VCaP (cell line): ENCODE results near the gene SLC25A46.
"Not testable (repeated sequence)": the region's sequence is repeated elsewhere in the genome, so short reads cannot be mapped to it uniquely, and the experiment has no call there.

Experiments used
- H3K27ac ChIP-seq: fragments of 450-650 bp; 2 replicates; pipeline ENCODE4 v1.5.1; 2017
- TF ChIP-seq, protein P1 (sequence below): fragments of 450-650 bp; conservative IDR thresholded peaks from 2 replicates; pipeline ENCODE4 v1.5.1; 2017; ENCODE audit warnings: mild to moderate bottlenecking, moderate library complexity

SLC25A46 gene

DNA sequence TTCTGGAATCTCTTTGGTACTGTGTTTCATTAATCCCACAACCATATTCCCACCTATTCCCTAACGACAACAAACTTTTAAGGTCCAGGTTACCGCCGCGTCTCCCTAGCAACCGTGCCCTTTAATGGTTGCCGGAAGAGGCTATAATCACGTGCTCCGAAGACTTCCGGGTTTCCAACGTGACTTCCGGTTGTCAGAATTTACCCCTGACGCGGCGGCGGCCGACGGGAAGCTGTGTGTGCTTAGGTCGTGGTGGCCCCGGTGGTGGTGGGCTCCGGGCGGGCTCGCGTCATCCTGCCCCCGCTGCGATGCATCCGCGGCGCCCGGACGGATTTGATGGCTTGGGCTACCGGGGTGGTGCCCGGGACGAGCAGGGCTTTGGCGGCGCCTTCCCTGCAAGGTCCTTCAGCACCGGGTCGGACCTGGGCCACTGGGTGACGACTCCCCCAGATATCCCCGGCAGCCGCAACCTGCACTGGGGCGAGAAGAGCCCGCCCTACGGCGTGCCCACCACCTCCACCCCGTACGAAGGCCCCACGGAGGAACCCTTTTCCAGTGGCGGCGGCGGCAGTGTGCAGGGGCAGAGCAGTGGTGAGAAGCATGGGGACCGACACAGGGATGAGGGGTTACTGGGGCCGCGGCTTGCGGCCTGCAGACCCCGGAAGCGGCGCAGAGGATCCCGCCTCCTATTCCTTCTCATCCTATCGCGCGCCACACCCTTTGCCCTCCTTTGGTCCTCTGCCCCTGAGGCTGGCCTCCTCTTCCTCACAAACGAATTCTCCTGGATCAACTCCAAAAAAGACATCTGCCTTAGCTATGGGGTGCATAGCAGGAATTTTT lies at the start of gene SLC25A46:
TSS of gene SLC25A46 (plus strand) at position 196 of the 840 bp plus-strand sequence. CDS start at position 309, 113 bp downstream.
- peak within 1 kb of the TSS; percentile 73 for H3K27ac ChIP-seq
- TF ChIP-seq, protein P1, sequence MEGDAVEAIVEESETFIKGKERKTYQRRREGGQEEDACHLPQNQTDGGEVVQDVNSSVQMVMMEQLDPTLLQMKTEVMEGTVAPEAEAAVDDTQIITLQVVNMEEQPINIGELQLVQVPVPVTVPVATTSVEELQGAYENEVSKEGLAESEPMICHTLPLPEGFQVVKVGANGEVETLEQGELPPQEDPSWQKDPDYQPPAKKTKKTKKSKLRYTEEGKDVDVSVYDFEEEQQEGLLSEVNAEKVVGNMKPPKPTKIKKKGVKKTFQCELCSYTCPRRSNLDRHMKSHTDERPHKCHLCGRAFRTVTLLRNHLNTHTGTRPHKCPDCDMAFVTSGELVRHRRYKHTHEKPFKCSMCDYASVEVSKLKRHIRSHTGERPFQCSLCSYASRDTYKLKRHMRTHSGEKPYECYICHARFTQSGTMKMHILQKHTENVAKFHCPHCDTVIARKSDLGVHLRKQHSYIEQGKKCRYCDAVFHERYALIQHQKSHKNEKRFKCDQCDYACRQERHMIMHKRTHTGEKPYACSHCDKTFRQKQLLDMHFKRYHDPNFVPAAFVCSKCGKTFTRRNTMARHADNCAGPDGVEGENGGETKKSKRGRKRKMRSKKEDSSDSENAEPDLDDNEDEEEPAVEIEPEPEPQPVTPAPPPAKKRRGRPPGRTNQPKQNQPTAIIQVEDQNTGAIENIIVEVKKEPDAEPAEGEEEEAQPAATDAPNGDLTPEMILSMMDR, result no peak

DNA sequence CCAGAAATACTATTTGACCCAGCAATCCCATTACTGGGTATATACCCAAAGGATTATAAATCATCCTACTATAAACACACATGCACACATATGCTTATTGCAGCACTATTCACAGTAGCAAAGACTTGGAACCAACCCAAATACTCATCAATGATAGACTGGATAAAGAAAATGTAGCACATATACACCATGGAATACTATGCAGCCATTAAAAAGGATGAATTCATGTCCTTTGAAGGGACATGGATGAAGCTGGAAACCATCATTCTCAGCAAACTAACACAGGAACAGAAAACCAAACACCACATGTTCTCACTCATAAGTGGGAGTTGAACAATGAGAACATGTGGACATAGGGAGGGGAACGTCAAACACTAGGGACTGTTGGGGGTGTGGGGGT lies 48.2 kb upstream of the SLC25A46 start:
- H3K27ac ChIP-seq, result not testable (repeated sequence)

DNA sequence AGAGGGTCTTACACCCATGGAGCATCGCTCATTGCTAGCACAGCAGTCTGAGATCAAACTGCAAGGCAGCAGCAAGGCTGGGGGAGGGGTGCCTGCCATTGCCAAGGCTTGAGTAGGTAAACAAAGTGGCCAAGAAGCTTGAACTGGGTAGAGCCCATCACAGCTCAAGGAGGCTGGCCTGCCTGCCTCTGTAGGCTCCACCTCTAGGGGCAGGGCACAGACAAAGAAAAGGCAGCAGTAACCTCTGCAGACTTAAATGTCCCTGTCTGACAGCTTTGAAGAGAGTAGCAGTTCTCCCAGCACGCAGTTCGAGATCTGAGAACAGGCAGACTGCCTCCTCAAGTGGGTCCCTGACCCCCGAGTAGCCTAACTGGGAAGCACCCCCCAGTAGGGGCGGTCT lies 46.1 kb upstream of the SLC25A46 start:
- H3K27ac ChIP-seq, result not testable (repeated sequence)

DNA sequence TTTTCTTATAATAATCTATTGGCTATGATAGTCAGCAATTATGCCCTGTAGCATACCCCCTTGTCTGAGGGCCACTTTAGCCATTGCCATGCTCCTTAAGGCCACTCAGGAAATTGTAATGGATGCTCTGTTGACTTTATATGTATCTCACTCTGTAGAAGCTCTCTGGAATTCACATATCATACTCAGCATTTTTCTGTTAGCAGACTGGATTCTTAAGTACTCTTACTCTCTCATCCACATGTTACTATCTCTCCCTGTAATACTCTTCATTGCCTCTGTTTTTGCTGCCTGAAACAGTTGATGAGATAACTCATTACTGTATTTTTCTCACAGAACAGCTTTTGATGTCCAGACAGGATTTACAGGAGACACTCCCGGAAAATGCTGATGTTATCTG lies 36.5 kb upstream of the SLC25A46 start:
- TF ChIP-seq, protein P1, result no peak
- no peak overlapping the region for H3K27ac ChIP-seq

DNA sequence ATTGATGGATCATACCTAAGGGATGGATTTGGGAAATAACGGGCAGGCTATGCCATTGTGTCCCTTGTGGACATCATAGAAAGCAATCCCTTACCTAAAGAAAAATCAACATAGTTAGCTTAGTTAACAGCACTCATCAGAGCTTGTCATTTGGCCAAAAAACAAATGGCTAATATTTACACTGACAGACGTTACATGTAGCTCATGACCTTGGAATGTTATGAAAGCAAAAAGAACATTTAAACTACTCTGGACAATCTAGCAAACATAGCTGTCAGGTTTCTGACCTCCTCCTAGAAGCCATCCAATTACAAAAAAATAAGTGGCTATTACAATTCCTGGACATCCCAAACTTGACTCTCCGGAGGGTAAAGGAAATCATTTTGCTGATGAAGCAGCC lies 36.1 kb upstream of the SLC25A46 start:
- TF ChIP-seq, protein P1, result no peak
- no peak overlapping the region for H3K27ac ChIP-seq

DNA sequence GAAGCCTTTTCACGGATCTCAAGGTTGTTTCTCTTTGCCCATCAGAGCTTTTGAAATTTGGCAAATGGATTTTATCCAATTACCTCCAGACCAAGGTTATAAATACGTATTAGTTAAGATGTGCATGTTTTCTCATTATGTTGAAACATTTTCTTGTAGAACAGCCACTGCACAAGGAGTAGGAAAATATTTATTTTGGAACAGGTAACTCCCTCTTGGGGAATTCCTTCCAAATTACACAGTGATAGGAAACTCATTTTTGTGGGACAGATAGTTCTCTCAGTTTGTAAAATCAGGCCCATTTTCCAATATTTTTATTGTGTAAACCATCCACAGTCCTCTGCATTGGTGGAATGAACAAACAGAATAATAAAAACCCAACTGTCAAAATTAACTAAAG lies 35.3 kb upstream of the SLC25A46 start:
- no peak overlapping the region for H3K27ac ChIP-seq
- TF ChIP-seq, protein P1, result no peak

DNA sequence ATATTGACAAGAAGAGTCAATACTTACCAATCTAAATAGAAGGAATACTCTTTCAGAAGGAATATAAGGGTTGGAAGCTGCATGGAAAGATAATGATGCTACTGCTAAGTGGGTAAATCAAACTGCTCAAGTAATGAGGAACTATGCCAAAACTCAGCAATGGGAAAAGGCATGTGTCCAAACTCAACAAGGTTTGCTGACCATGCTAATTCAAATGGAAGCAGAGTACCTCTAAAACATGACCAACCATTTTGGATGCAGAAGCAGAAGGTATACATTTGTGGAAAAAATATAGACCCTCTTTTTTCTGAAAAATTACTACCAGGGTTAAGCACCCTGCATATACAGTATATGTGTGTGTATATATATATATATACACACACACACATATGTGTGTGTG lies 33.5 kb upstream of the SLC25A46 start:
- no peak overlapping the region for H3K27ac ChIP-seq
- TF ChIP-seq, protein P1, result no peak

DNA sequence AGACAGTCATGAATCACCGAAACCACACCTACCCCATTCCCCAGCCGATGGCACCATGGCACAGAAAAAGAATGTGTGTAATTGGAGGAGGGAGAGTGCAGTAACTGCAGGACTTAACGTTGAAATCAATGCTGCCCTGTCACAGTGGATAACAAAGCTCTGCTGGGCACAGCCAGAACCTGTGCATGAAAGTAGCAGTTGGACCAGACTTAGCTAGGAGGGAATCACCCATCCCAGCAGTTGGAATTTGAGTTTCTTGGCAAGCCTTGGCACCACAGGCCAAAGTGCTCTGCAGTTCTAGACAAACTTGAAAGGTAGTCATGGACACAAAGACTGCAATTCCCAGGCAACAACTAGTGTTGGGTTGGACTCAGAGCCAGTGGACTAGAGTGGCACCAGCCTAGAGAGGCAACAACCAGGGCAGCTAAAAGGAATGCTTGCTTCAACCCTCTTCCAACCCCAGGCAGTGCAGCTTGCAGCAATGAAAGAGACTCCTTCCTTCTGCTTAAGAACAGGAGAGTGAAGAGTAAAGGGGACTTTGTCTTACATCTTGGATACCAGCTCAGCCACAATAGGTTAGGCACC lies 31.5 kb upstream of the SLC25A46 start:
- TF ChIP-seq, protein P1, result no peak
- H3K27ac ChIP-seq, result no peak overlapping the region
